GM12864 (cell line): Measurements from ENCODE around the gene DPT.

Experiments used
- DNase-seq: peaks from one replicate; pipeline ENCODE4 v3.0.0-alpha.2; 2011; ENCODE audit warnings: low read depth
- H3K4me3 ChIP-seq: 2 replicates; pipeline ENCODE4 v1.5.1; 2011; ENCODE audit warnings: mild to moderate bottlenecking, low read depth, low read length, control low read depth
- TF ChIP-seq, protein P1 (sequence below): IDR thresholded peaks from 2 replicates; pipeline ENCODE4 v1.5.1; 2011; ENCODE audit warnings: low read depth, mild to moderate bottlenecking, moderate library complexity, low read length, control low read depth, inconsistent platforms; ENCODE audit errors: missing control alignments

DPT gene

DNA sequence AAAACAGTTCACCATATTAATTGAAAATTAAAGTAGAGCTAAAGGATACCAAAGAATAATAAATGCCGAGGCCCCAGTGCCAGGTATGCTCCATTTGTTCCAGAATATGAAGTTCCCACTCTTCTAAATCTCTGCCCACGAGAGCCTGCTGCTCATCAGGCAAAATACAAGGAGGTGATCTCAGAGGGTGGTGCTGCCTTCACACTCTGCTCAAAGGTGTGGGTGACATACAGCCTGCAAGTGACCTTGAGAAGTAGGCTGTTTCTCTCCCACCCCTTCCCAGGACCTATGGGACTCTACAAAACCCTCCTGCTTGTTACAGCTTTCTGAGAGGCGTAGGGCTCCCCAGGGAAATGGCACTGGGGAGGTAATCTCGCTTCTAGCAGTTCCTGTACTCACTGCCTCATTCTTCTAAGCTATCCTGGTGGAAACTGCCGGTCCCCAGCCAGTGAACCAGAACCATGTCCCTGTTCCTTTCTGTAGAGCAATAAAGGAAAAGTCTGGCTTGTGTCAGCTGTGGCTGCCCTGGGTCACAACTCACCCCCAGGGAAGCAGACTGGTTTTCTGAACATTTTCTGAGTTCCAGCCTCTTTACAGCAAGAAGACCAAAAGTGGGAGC is 26.9 kb upstream of the DPT start:
- no peak for DNase-seq
- TF ChIP-seq, protein P1, sequence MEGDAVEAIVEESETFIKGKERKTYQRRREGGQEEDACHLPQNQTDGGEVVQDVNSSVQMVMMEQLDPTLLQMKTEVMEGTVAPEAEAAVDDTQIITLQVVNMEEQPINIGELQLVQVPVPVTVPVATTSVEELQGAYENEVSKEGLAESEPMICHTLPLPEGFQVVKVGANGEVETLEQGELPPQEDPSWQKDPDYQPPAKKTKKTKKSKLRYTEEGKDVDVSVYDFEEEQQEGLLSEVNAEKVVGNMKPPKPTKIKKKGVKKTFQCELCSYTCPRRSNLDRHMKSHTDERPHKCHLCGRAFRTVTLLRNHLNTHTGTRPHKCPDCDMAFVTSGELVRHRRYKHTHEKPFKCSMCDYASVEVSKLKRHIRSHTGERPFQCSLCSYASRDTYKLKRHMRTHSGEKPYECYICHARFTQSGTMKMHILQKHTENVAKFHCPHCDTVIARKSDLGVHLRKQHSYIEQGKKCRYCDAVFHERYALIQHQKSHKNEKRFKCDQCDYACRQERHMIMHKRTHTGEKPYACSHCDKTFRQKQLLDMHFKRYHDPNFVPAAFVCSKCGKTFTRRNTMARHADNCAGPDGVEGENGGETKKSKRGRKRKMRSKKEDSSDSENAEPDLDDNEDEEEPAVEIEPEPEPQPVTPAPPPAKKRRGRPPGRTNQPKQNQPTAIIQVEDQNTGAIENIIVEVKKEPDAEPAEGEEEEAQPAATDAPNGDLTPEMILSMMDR: no peak
- H3K4me3 ChIP-seq: no peak overlapping the region

DNA sequence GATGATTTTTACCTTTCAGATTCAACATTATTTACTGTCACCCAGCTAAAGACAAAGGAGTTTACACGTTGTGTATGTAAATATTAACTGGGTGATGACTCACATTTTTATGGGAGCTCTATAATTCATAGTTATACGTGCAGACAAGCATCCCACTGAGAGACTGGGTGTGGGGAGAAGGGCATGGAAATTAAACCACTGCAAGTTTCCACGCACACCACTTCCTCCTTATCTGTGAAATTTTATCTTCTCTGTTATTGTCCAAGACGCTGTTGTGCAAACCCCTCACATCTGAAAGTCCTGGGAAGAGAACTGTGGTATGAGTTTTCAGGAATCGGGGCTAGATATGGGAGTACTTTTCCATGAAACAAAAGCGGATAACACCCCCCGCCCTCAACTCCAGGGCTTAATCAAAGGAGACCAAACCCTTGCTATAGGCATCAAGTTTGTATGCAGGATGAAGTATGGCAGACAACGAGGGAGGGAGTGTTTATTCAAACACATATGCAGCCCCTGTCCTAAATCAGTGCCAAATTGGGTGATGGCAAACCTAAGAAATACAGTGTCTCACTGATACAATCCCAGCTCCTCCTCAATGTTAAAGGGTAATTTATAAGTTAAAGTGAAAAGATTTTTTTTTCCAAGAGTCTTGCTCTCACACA is 23.3 kb upstream of the DPT start:
- no peak overlapping the region for H3K4me3 ChIP-seq
- TF ChIP-seq, protein P1: no peak
- no peak for DNase-seq

DNA sequence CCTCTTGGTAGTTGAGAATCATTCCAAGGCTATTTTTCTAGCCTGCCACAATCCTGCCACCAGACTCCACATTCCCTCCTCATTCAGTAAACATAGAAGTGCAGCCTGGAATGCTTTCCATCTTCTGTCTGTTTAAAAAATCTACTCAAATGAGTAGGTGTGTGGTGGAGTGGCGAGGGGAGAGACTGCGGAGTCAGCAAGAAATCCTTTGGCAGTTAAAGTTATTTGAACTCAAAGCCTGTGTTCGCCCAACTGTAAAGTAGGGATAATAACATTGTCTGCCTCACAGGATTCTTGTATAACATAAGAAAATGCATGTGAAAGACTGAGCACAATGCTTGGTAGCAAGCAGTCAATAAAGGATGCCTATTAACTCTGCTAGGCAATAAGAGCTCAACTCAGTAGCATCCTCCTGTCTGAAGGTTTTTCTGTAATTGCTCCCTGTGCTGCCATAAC is 22.2 kb upstream of the DPT start:
- TF ChIP-seq, protein P1: no peak
- DNase-seq: no peak
- H3K4me3 ChIP-seq: no peak overlapping the region

DNA sequence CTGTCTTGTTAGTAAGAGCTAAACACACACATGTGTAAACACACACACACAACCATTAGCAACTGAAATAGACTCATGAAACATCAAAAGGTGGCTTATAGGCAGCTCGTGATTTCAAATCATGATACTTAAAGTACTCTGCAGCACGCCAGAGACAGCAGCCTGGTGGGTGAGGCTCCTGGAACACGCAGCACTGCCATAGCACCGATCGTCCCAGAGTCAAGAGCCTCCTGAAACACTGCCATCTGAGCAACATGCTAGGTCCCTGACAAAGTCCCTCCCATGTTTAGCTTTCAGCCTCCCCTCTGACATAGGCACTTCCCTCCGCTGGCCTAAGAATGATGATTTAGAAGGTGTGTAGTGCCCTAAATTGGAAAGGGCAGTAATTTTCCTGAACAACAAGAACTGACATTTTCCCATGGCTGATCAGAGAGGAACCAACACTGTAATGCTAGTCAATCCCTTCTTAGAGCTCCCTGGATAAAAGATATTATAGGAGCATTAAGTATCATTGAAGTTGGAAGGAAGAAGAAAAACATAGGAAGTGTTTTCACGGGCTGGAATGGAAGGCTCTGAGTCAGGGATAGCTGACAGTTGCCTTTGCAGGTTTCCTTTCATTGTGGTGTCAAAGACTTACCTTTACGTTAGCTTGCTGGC is 14.1 kb upstream of the DPT start:
- no peak overlapping the region for H3K4me3 ChIP-seq
- no peak for DNase-seq
- TF ChIP-seq, protein P1: no peak

DNA sequence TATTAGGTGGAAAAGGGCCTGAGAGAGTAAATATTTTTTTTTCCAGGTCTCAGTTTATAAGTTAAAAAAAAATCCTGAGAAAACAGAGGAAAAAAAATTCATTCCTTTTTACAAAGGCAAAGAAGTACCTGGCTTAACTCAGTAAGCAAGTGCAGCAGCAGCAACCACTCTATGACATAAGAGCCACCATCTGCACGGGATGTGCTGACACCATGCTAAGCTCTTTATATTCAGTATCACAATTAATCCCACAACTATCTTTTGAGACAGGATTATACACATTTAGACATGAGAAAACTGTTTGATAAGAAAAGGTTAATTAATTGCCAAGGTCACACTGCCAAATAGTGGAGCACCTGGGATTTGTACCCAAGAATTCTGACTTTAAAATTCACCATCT is 13.4 kb upstream of the DPT start:
- DNase-seq: no peak
- no peak overlapping the region for H3K4me3 ChIP-seq
- TF ChIP-seq, protein P1: no peak

DNA sequence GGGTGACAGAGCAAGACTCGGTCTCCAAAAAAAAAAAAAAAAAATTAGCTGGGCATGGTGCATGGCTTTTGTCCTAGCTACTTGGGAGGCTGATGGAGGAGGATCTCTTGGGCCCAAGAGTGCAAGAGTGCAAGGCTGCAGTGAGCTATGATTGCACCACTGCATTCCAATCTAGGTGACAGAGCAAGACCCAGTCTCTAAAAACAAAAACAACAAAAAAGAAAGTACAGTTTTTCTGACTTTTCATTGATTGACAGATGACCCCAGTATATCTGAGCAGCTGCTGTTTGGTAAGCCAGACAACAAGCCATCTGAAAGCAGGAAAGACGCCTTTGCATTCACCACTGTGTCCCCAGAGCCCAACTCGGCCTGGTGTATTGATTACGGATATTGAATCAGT is 10.9 kb upstream of the DPT start:
- no peak overlapping the region for H3K4me3 ChIP-seq
- DNase-seq: no peak
- TF ChIP-seq, protein P1: no peak
